Urinary bladder (tissue), 4 donors: ENCODE results near the gene DDX17. TPM values are rescaled to one million over a fixed set of nuclear protein-coding genes. Genes with fewer than 3 reads are reported as not detected.

Source experiments
- DNase-seq: peaks from one replicate; pipeline ENCODE4 v3.0.0-alpha.2; 2015; ENCODE audit errors: extremely low spot score
- H3K27ac ChIP-seq: one replicate; pipeline ENCODE4 v1.5.1; 2013; ENCODE audit warnings: low read depth, mild to moderate bottlenecking, moderate library complexity
- H3K36me3 ChIP-seq: one replicate; pipeline ENCODE4 v1.6.1; 2013; ENCODE audit warnings: mild to moderate bottlenecking, moderate library complexity; ENCODE audit not compliant: insufficient read depth
- H3K4me1 ChIP-seq: one replicate; pipeline ENCODE4 v1.6.1; 2013; ENCODE audit warnings: mild to moderate bottlenecking, moderate library complexity; ENCODE audit not compliant: insufficient read depth
- H3K4me3 ChIP-seq: one replicate; pipeline ENCODE4 v1.5.1; 2013; ENCODE audit warnings: low read depth, low read length
- WGBS: extraction: QIAGEN DNeasy Blood & Tissue Kit; methylation state at CpG from one replicate; pipeline ENCODE4 v1.1.7; 2013; 5-methylcytosine and 5-hydroxymethylcytosine counted together
- polyA plus RNA-seq: library from polyadenylated mRNA; stranded (reverse); fragments of 200-250 nt; gene quantifications from one replicate; pipeline ENCODE4 v1.2.3, GENCODE V29; 2013
- total RNA-seq: library from RNA; depleted of rRNA; stranded (reverse); fragments of >200 nt; gene quantifications from one replicate; pipeline ENCODE4 v1.2.3, GENCODE V29; 2014
- donor health status: healthy with polysubstance abuse.
- donor health status: healthy.

The DDX17 gene
- total and polyA plus RNA-seq, 2 donors: 221 to 653 TPM

DNA sequence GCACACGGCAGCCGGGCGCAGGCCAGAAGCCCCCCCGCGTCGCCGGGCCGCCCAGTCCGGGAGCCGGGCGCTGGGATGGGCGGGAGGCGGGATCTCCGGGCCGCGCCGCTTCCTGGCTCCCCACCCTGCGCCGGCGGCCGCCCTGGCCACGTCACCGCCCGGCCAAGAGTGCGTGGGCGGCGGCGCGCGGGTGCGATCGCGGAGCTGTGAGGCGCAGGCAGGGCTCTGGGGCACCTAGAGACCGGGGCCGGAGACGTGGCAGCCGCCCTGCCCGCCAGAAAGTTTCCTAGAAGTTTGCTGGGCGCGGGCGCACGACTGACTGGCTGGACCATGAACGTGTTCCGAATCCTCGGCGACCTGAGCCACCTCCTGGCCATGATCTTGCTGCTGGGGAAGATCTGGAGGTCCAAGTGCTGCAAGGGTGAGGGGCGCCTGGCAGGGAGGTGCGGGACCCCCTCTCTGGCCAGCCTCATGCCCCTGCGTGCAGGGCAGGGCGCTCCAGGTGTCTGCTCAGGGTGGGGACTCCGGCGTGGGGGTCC lies 38.1 kb downstream of the DDX17 start, which contains the start of gene KDELR3:
Gene KDELR3, plus strand, starts transcription at position 193 of the 539 bp plus-strand sequence. Its CDS starts 138 bp downstream, at position 331.
- no peaks in the 10 kb centered on the region for H3K36me3 ChIP-seq
- no peak within 1 kb of the TSS for H3K27ac ChIP-seq
- no peaks in the 10 kb centered on the region for H3K4me1 ChIP-seq
- 2% methylated on average over 53 of the region's 53 CpGs for WGBS
- H3K4me3 ChIP-seq: peak within 1 kb of the TSS; percentile 39
- DNase-seq: no peak

DNA sequence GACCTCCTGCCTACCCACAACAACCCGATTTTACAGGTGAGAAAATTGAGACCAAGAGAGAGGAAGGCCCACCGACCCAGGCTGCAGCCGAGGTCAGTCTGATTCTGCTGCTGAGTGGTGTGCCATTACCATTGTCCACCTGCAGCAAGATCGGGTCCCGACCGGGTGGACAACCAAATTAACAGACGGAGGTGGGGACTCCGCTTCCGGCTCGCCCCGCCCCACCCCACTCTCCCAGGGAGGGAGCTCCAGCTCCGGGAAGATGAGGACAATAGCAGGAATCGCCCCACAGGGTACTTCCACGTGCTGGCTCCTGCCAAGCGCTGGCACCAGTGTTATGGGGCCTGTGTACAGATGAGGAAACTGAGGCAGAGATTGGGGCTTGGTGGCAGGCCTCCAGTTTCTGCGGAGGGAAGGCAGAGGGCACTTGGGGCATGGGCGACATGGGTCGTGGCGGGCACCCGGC lies 38.6 kb downstream of the DDX17 start:
- no peak for DNase-seq
- Histone ChIP-seq H3K4me1 (no peaks in the 10 kb centered on the region), H3K36me3 (no peaks in the 10 kb centered on the region), H3K4me3 (peak overlapping the region; percentile 39), H3K27ac (no peak overlapping the region)
- 12% methylated on average over 20 of the region's 20 CpGs for WGBS

DNA sequence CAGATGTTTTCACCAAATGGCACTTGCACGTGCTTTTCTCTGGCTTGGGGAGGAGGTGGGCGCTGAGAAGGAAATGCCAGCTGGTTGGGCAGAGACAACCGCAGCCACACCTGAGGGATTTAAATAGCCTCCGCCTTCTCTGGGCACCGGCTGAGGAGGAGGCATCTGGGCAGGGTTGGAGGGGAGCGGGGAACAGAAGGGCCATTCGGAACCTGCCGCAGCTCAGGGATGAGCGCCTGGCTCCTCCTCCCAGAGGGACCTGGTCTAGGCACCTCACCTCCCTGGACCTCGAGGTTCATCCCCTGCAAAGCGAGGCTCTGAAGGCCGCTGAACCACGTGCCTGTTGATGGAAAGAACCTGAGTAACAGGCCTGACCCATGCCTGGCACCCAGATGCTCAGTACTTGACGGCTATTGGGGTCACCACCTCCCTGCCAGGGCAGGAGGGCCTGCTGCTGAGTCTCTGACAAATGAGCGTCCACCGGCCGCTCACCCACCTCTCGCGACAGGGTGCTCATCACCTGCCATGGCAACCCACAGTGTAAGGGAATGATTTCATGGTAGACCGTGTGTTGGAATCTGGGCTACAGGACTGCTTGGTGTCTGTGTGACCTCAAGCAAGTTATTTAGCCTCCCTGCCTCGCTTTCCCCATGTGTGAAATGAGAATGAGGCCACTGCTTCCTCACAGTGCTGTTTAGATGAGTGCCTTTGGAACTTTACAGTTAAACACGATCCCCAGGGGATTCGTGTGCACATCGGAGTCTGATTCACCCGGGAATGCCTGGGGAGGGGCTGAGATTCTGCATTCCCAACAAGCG lies 40.2 kb downstream of the DDX17 start:
- H3K4me1 ChIP-seq: no peaks in the 10 kb centered on the region
- H3K36me3 ChIP-seq: no peaks in the 10 kb centered on the region
- DNase-seq: no peak
- H3K27ac ChIP-seq: no peak overlapping the region
- WGBS: 76% methylated on average over 26 of the region's 26 CpGs
- H3K4me3 ChIP-seq: no peak overlapping the region

DNA sequence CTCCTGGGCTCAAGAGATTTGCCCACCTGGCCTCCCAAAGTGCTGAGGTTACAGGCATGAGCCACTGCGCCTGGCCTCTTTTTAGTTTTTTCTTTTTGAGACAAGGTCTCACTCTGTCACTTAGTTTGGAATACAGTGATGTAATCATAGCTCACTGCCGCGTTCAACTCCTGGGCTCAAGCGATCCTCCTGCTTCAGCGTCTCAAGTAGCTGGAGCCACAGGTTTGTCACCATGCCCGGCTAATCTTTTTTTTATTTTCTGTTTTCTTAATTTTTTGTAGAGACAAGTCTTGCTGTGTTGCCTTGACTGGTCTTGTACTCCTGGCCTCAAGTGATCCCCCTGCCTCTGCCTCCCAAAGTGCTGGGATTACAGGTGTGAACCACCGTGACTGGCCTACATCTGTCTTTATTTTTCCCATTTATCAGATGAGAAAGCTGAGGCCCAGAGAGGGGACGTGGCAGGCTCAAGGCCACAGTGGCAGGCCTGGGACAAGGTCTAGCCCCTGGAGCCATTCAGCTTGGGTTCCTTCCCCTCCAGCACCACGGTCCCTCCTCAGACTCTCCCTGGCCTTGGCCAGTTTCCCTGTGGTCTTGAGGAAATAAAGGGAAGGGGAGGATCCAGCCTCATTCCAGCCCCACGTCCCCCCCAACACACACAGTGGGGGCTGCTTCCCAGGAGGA lies 41.0 kb downstream of the DDX17 start:
- 87% methylated on average over 10 of the region's 10 CpGs for WGBS
- no peak overlapping the region for H3K4me3 ChIP-seq
- no peaks in the 10 kb centered on the region for H3K36me3 ChIP-seq
- no peaks in the 10 kb centered on the region for H3K4me1 ChIP-seq
- H3K27ac ChIP-seq: no peak overlapping the region
- no peak for DNase-seq

DNA sequence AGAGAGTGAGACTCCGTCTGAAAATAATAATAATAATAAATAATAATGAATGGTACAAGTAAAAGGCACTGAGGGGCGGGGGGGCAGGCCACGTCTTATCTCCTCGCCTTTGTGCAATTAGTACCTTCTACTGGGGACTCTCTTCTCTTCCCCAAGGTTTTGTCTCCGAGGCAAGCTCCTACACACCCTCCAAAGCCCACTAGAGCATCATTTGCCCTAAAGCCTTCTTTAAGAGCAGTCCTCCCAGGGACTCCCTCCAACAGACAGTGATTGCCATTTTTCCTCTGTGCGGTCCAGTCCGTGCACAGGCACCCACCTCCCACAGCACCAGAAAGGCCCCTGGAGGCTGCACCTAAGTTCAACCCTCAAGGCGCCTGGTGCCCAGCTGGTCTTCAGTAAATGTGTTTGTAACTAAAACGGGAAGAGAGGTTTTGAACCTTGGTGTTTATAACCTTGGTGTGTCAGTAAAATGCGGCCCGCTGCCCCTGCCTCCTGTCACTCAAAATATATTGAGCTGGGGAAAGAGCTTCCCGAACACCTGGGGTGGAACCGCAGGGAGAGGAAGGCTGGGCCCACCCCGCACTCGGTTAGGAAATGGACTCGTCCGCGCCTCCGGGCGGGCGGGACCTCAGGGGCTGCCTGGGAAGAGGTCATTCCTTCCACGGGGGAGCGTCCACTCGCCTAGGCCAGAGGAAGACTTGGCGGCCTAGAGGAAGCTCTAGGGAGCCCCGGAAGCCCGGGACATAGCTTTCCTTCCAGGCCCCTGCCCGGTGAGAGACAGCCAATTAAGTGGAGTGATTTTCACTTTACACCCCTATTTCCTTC lies 42.9 kb downstream of the DDX17 start:
- Histone ChIP-seq H3K4me1 (no peaks in the 10 kb centered on the region), H3K27ac (no peak overlapping the region), H3K4me3 (no peak overlapping the region), H3K36me3 (no peaks in the 10 kb centered on the region)
- DNase-seq: no peak
- WGBS: 54% methylated on average over 28 of the region's 28 CpGs

DNA sequence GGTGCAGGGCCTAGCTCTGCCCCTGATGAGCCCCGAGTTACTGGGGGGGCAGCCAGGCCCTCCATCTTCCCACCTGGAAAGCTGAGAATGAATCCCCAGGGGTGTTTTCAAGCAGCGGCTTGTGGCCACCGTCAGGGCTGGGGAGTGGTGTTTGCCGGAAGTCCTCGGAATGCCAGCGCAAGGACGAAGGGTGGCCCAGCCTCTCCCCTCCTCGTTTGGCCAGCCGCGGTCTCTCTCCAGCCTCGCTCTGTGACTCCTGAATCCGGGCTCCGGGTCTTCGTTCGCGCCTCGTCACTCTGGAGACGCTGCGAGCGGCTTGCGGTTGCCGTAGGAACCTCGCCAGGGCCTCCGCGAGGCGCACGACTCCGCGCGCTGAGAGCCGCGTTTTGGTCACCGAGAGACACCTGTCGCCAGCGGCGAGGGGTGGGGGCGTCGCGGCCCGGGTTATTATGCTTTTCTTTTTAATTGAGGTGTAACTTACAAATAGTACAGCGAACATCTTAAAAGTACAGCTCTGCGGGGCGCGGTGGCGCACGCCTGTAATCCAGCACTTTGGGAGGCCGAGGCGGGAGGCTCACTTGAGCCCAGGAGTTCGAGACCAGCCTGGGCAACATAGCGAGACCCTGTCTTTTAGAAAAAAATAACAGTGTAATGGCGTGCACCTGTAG lies 44.6 kb downstream of the DDX17 start:
- no peak overlapping the region for H3K4me3 ChIP-seq
- H3K4me1 ChIP-seq: no peaks in the 10 kb centered on the region
- peak; percentile 60 for DNase-seq
- WGBS: 13% methylated on average over 51 of the region's 51 CpGs
- H3K27ac ChIP-seq: no peak overlapping the region
- H3K36me3 ChIP-seq: no peaks in the 10 kb centered on the region

DNA sequence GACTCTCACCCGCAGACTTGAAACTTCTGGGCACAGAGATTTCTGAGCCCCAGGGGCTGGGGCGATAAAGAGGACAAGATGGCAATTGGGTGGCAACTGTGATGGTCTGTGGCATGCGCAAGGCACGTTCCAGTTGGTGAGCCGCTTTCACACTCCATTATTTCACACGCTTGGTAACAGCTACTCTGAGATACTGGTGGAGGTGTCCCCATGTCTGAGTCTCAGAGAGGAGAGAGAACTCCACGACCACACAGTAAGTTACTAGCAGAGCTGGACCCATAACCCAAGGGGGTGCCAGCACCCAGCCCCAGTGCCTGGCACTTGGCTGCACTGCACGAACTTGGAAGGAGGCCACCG lies 45.1 kb downstream of the DDX17 start:
- Histone ChIP-seq H3K4me3 (no peak overlapping the region), H3K4me1 (no peaks in the 10 kb centered on the region), H3K36me3 (no peaks in the 10 kb centered on the region), H3K27ac (no peak overlapping the region)
- no peak for DNase-seq
- WGBS: 48% methylated on average over 9 of the region's 9 CpGs

DNA sequence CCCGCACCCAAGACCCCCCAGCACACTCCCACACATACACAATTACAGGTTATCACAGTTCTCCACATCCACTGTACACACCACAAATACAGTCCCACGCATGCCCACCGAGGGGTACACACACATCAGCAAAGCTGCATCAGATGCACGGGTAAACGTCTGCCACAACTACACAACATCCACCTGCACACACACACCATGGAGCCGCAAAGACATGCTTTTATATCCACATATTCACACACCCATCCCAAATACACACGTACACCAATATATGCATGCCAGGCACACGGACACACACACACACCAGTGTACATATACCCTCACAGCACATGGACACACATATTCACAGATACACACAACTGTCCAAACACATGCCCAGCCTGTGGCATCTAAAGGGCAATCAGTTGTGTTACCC lies 45.7 kb downstream of the DDX17 start:
- no peak for DNase-seq
- H3K4me1 ChIP-seq: no peaks in the 10 kb centered on the region
- H3K4me3 ChIP-seq: no peak overlapping the region
- no peak overlapping the region for H3K27ac ChIP-seq
- H3K36me3 ChIP-seq: no peaks in the 10 kb centered on the region
- 61% methylated on average over 8 of the region's 8 CpGs for WGBS

DNA sequence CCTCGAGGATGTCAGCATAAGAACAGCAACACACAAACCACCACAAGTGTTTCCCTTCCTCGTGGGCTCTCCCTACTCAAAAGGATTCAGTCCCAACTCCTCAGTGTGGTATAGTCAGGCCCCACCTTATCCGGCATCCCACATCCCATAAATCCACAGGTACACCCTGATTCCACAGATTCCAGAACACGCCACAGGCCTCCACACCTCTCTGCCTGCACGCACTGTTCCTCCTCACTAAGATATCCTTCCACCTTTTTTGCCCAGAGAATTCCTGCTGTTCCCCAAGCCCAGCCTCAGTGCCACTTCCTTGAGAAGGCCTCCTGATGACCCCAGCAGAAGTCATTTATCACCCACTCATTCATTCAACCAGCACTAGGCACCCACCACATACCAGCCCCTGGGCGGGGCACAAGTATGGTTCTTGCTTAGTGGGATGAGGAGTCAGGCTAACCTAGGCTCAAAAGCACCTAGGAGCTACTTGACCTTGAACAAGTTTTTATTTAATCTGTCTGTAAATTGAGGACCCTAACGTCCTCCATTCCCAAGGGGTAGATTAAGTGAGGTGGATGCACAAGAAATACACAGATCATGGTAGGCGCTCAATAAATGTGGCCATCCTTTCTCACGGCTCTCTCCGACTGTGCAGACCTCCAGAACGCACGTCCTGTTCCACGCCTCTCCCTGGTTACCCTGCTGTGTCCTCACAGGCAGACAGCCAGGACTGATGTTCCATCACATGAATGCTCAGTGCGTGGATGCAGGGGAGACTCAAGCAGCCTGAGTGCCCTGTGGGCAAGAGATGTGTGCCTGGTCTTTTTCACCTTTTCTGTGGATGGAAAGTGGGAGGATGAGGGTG lies 49.0 kb downstream of the DDX17 start:
- no peak for DNase-seq
- H3K4me1 ChIP-seq: no peaks in the 10 kb centered on the region
- no peaks in the 10 kb centered on the region for H3K36me3 ChIP-seq
- WGBS: 83% methylated on average over 14 of the region's 14 CpGs
- H3K4me3 ChIP-seq: no peak overlapping the region
- H3K27ac ChIP-seq: no peak overlapping the region

DNA sequence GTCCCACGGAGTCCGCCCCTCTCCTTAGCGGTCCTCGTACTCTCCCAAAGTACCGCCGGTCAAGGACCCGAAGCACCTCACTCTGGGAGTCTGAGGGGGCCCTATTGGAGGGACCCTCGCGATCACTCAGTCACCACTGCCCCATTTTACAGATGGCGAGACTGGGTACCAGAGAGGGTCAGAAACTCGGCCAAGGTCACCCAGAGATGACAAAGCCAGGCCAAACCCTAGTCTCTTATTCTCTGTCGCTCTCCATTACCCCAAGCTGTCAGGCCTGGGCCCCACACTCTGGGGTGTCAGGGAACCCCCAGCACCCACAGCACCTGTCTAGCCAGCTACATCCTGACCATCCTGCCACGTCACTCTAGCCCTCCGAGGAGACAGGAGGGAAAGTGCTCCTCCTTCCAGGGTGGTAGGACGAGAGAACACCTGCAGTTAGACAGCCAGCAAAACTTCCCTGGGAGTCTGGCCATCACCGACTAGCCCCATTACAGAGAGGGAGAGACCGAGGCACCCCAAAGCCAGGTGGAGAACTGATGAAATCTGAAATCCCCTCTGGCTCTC lies 49.8 kb downstream of the DDX17 start:
- H3K36me3 ChIP-seq: no peaks in the 10 kb centered on the region
- no peaks in the 10 kb centered on the region for H3K4me1 ChIP-seq
- WGBS: 59% methylated on average over 17 of the region's 17 CpGs
- H3K27ac ChIP-seq: no peak overlapping the region
- DNase-seq: no peak
- no peak overlapping the region for H3K4me3 ChIP-seq

DNA sequence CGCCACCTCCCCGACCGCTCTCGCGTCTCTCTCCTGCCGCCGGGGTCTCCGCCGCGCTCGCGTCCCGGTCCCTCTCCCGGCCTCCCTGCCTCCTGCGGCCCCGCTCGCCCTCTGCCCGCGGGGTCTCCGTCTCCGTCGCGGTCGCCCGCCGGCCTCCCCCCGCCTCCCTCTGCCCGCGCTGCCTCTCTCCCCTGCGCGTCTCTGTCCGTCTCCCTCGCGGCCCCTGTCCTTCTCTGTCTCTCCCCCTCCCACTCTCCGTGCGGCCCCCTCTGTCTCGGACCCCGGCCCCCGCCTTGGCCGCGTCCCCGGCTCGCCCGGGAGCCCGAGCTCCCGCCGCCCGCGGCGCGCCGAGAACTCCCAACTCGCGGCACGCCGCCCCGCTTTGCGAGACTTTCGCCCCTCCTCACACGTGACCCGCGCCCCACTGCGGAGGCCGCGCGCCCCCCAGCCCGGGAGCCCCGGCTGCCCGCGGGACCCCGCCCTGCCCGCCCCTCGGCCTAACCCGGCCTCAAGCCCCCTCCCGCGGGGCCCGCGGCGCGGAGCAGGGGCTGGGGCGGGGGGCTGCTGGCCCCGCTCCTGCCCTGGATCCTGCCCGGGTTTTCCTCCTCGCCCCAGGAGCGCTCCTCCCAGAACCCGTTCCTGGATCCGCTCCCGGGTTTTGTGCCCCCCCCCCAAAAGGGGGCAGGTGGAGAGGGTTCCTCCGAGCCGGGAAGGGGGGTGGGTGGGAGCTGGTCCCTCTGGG lies 50.4 kb downstream of the DDX17 start:
- Histone ChIP-seq H3K4me1 (no peaks in the 10 kb centered on the region), H3K36me3 (no peaks in the 10 kb centered on the region), H3K4me3 (peak overlapping the region; percentile 47), H3K27ac (no peak overlapping the region)
- WGBS: 2% methylated on average over 90 of the region's 90 CpGs
- DNase-seq: no peak
